ENCODE measurements around the gene GPHN. TPM values are rescaled to one million over a fixed set of nuclear protein-coding genes. Genes with fewer than 3 reads are reported as not detected.
A peak's percentile ranks its signal among the peaks of the same experiment; 100 is the strongest.

The GPHN gene
- total RNA-seq, 2 experiments from 2014 or later, result 26.3 to 26.6 TPM

GRCh38 chr14:66923251-66923650, 415.3 kb downstream of the GPHN start:
- Mint-ChIP-seq H3K9me3 (peaks cover 3% of the 10 kb centered on the region), H3K4me3 (no peak overlapping the region), H3K27ac (no peak overlapping the region), H3K36me3 (ENCODE audit: low read depth) (peaks cover 47% of the 10 kb centered on the region), H3K4me1 (ENCODE audit: low read depth) (no peaks in the 10 kb centered on the region), H3K27me3 (no peaks in the 10 kb centered on the region)
- POLR2A ChIA-PET, result no interaction called here
- no peak for TF ChIP-seq CTCF (IDR thresholded peaks at IDR 0.05)
- no peak for ATAC-seq
- DNase-seq, result no peak
- intact Hi-C loops (cut with micrococcal nuclease), result no loop called here
- CTCF ChIA-PET, result no interaction called here

GRCh38 chr14:66939409-66939808, 431.5 kb downstream of the GPHN start:
- TF ChIP-seq CTCF (IDR thresholded peaks at IDR 0.05), result no peak
- intact Hi-C loops (cut with micrococcal nuclease), result no loop called here
- H3K4me1 Mint-ChIP-seq (ENCODE audit: low read depth), result no peaks in the 10 kb centered on the region
- no peaks in the 10 kb centered on the region for H3K27me3 Mint-ChIP-seq
- no peak for DNase-seq
- ATAC-seq, result no peak
- CTCF ChIA-PET, result no interaction called here
- POLR2A ChIA-PET, result no interaction called here
- H3K4me3 Mint-ChIP-seq, result no peak overlapping the region
- H3K9me3 Mint-ChIP-seq, result peaks cover 30% of the 10 kb centered on the region
- H3K36me3 Mint-ChIP-seq (ENCODE audit: low read depth), result peaks cover 64% of the 10 kb centered on the region
- H3K27ac Mint-ChIP-seq, result no peak overlapping the region

GRCh38 chr14:66944872-66945271, 436.9 kb downstream of the GPHN start:
- TF ChIP-seq CTCF (IDR thresholded peaks at IDR 0.05), result no peak
- H3K4me1 Mint-ChIP-seq (ENCODE audit: low read depth), result no peaks in the 10 kb centered on the region
- CTCF ChIA-PET, result no interaction called here
- no peak for ATAC-seq
- intact Hi-C loops (cut with micrococcal nuclease), result no loop called here
- no peak overlapping the region for H3K4me3 Mint-ChIP-seq
- peaks cover 64% of the 10 kb centered on the region for H3K36me3 Mint-ChIP-seq (ENCODE audit: low read depth)
- H3K9me3 Mint-ChIP-seq, result peaks cover 31% of the 10 kb centered on the region
- POLR2A ChIA-PET, result interaction anchor here (0.6 kb wide), 1 partner anchor 249 kb away, joined by 3 read pairs; no protein-coding TSS in a partner anchor
- H3K27ac Mint-ChIP-seq, result no peak overlapping the region
- DNase-seq, result peak; percentile 13
- no peaks in the 10 kb centered on the region for H3K27me3 Mint-ChIP-seq

GRCh38 chr14:66955159-66955558, 447.2 kb downstream of the GPHN start:
- Mint-ChIP-seq H3K4me1 (ENCODE audit: low read depth) (no peaks in the 10 kb centered on the region), H3K27ac (no peak overlapping the region), H3K4me3 (no peak overlapping the region), H3K9me3 (peaks cover 27% of the 10 kb centered on the region), H3K27me3 (no peaks in the 10 kb centered on the region), H3K36me3 (ENCODE audit: low read depth) (peaks cover 52% of the 10 kb centered on the region)
- DNase-seq (no peak), ATAC-seq (no peak)
- intact Hi-C loops (cut with micrococcal nuclease), result no loop called here
- ChIA-PET CTCF (no interaction called here), POLR2A (no interaction called here)
- no peak for TF ChIP-seq CTCF (IDR thresholded peaks at IDR 0.05)

- CTCF ChIA-PET, result no interaction called here
- intact Hi-C loops (cut with micrococcal nuclease), result no loop called here
- ATAC-seq, result no peak
- H3K9me3 Mint-ChIP-seq, result peaks cover 28% of the 10 kb centered on the region
- no peak for DNase-seq
- peaks cover 52% of the 10 kb centered on the region for H3K36me3 Mint-ChIP-seq (ENCODE audit: low read depth)
- no peak overlapping the region for H3K4me3 Mint-ChIP-seq
- H3K4me1 Mint-ChIP-seq (ENCODE audit: low read depth), result no peaks in the 10 kb centered on the region
- POLR2A ChIA-PET, result no interaction called here
- no peaks in the 10 kb centered on the region for H3K27me3 Mint-ChIP-seq
- no peak for TF ChIP-seq CTCF (IDR thresholded peaks at IDR 0.05)
- H3K27ac Mint-ChIP-seq, result no peak overlapping the region
These were observed 451.6 kb downstream of the GPHN start for GRCh38 chr14:66959437-66960050.

Measured in activated CD8-positive, alpha-beta T cell treated with anti-CD3 and anti-CD28 coated beads for 36 hours (primary cell).